Measurements from ENCODE around the gene S100A16.

Gene S100A16

DNA sequence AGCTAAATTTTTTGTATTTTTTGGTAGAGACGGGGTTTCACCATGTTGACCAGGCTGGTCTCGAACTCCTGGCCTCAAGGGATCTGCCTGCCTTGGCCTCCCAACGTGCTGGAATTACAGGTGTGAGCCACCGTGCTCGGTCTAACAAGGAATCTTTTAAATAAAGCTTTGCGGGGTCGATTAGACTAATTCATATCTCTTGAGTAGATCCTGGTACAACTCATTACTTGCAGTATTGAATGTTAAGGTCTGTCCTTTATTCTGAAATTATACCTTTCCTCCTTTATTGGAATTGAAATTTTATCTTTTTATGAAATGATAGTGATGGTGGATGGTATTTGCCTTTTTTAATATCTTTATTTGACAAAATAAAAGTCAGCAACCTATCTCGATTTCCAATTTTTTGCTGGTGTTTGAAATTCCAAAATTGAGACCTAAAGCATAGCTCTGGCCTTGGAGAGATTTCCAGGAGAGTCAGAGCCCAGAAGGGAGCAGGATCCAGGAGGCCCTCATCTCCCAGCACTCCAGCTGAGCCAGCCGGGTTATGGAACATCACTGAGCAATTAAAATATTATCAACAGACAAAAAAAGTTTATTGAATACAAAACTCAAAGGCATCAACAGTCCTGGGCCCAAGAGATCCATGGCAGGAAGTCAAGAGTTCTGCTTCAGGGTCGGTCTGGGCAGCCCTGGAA is 52.0 kb downstream of the S100A16 start:
- no peak for DNase-seq

DNA sequence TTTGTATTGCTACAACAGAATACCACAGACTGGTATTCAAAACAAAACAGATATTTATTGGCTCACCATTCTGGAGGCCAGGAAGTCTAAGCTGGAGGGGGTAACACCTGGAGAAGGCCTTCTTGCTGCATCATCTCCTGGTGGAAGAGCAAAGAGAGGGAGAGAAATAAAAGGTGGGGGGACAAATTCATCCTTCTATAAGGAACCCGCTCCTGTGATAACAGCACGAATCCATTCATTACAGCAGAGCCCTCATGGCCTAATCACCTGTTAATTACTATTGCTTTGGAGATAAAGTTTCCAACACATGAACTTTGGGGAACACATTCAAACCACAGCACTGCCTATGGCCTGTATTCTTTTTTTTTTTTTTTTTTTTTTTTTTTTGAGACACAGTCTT is 52.7 kb downstream of the S100A16 start:
- no peak for DNase-seq

DNA sequence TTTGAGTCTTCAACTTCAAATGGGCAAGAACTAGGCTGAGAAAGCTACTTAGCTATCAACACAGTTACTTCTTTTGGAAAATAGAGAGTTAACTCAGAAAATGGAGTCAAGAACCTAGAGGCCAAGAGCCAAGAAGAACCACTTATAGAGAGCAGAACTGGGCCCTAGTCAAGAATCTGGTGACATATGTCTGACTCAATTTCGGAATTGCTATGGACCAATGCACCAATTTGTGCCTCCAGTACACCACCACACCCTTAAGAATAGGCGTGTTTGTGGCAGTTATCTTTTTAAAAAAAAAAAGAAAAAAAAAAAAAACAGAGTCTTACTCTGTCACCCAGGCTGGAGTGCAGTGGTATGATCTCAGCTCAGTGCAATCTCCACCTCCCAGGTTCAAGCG is 55.1 kb downstream of the S100A16 start:
- no peak for DNase-seq

All from NCI-H2029 treated with DMSO at 0.1 percent for 48 hours (cell line).